GM19240 (cell line): ENCODE results near the gene CCDC187.
"Not testable (repeated sequence)": the region's sequence is repeated elsewhere in the genome, so short reads cannot be mapped to it uniquely, and the experiment has no call there.

Source experiments
- DNase-seq: peaks from one replicate; pipeline ENCODE4 v3.0.0; 2011; ENCODE audit warnings: low spot score; ENCODE audit not compliant: insufficient read length

The CCDC187 gene

GRCh38 chr9:136303825-136304416 is at the start of gene CCDC187:
Gene CCDC187, minus strand, starts transcription at chr9:136304094. Its CDS starts 264 bp downstream, at chr9:136303830.
- no peak for DNase-seq

DNA sequence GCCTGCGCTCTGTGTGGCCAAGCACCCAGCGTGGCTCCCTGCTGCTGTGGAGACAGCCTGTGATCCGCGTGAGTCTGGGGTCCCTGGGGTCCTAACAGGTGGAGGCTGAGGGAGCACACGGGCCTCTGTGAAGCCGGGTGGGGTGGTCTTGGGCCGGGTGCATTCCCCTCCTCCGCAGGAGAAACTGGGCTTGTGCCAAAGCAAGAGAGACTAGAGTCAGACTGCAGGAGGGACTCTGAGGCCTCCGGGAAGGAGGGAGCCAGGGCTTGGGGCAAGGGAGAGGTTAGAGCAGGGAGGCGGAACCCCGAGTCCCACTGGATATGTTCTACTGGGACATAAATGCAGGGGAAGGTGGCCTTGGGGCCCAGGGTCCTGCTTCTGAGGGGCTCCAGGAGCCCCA is 49.2 kb upstream of the CCDC187 start:
- DNase-seq, result no peak

DNA sequence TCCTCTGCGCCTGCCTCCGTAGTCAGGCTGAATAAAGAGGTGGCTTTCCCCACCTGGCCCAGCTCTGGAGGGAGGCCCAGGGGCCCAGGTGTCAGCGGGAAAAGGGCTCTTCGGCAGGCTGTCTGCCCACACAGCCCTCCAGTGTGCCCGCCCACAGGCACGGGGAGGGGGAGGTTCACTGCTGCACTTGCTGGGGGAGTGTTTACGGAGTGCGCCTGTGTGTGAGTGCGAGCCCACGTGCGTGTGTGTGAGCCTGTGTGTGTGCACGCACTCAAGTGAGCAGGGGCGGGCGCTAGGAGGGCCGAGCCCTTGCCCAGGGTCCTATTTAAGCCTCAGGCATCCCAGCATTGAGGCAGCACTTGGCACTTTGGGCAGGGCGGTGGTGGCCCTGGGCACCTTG is 48.8 kb upstream of the CCDC187 start:
- DNase-seq, result no peak

GRCh38 chr9:136351868-136352267 is 48.0 kb upstream of the CCDC187 start:
- not testable (repeated sequence) for DNase-seq

DNA sequence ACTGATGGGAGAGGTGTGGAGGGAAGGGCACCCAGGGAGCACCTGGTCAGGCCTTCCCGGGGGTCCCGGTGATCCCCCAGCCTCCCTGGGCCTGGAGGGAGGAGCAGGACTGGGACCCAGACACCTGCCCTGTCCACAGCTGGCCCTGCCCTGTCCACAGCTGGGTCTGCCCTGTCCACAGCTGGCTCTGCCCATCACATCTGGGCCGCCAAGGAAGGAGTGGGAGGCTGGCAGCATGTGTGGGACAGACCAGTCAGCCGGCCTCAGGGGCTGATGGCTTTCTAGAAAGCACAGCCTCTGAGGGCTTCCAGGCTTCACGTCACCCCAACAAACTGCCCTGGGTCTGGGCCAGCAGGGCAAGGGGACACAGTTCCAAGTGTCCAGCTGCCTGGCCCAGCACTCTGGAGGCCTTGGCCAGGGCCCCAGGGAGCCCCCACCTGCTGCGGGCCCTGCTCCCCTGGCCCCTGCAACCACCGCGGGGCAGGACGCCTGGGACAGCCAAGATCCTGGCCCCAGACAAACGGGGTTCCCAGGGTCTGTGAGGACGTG is 47.4 kb upstream of the CCDC187 start:
- DNase-seq, result no peak

GRCh38 chr9:136349546-136349945 is 45.7 kb upstream of the CCDC187 start:
- no peak for DNase-seq

- no peak for DNase-seq
These were observed 44.8 kb upstream of the CCDC187 start for GRCh38 chr9:136348691-136349090.

DNA sequence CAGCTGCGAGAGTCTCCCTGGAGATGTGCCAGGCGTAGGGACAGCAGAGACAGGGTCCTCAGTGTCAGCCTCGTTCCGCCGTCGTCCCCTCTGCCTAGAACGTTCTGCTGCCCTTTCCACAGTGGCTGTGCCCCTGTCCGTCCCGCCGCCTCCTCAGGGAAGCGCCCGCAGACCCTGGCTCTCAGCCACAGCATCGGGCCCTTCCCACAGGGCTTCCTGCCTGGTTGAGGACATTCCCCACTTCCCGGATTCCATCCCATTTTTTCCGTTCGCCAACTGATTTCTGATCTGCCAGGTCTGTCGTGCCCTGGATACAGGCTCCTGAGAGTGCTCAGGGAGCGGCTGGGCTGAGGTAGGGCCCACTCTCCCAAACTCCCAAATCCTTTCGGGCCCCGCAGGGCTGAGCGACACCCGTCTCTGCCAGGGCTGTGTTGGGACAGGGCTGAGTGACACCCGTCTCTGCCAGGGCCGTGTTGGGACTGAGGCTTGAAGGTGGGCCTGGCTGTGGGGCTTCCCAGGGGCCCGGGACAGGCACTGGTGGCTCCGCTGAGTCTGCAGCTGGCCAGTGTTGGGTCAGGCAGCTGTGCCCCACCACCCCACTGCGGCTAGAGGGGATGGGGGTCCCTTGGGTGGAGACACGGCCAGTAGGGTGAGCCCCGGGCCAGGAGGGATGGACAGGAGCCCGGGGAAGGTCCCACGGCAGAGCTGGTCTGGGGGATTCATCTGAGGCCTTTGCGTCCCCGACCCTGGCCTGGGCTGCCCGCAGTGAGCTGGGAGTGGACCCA is 43.8 kb upstream of the CCDC187 start:
- DNase-seq, result no peak

- DNase-seq, result no peak
These were observed 43.1 kb upstream of the CCDC187 start for GRCh38 chr9:136346927-136347465.

GRCh38 chr9:136346157-136346481 is 42.2 kb upstream of the CCDC187 start:
- DNase-seq, result no peak

DNA sequence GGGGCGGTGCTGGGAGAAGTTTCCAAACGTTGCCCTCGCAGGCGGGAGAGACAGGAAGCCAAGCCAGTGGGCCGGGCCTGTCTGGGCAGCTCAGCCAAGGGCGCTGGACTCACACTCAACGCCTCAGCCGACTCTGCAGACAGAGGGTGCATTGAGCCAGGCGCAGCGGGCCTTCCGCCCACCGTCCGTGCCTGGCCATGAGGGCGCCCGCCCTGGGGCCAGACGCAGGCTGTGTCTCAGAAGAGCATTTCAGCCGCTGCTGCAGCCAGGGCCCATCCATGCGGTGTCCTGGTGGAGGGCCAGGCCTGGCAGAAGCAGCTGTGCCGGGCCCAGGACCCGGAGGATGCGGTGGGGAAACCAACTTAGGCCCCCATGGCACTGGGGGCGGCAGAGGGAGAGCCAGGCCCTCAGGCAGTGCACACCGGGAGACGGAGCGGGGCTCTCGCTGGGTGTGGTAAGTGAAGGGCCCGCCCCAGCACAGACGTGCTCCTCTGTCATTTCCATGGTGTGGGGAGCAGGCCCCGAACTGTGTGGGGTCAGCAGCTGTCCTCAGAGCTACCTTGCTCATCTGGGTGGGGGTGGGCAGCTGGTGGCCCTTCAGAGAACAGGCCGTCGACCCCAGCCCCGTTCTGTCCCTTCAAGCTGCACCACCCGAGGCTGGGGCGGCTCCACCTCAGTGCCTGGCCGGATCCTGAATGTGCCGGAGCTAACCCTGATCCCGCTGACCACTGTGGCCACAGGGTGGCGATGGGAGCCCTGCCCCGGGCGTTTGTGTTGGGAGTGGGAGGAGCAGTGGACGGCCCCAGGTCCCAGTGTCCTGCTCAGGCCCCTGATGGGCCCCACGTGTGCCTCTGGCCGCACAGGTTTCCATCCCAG is 41.6 kb upstream of the CCDC187 start:
- DNase-seq, result no peak

DNA sequence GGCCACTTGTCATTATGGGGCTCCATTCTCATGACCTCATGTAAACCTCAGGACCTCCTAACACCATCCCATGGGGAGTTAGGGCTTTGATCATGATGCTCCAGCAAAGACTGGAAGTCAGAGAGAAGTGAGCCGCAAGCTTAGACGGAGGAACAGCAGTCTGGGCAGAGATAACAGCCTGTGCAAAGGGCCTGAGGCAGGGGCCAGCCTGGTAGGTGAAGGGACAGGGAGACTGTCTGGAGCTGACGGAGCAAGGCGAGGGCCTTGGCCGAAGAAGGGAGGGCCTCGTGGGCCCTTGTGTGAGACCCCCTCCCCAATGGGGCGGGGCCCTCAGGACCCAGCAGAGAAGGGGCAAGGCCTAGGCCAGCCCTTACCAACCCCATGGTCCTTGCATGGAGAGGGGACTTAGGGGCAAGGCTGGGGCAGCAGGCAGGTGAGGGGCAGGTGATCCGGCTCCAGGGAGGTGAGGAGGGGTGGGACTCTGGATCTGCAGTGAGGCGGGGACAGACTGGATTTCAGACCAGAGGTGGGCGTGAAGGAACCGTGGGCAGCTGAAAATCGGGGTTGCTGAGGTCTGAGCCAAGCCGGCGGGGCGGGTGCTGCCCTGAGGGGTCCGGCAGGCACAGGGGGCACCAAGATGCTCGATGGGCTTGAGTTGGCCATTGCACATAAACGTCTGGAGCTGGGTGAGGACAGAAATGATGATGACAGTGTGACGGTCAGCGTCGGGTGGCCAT is 40.8 kb upstream of the CCDC187 start:
- DNase-seq, result no peak

GRCh38 chr9:136343884-136344269 is 40.0 kb upstream of the CCDC187 start:
- DNase-seq, result no peak

DNA sequence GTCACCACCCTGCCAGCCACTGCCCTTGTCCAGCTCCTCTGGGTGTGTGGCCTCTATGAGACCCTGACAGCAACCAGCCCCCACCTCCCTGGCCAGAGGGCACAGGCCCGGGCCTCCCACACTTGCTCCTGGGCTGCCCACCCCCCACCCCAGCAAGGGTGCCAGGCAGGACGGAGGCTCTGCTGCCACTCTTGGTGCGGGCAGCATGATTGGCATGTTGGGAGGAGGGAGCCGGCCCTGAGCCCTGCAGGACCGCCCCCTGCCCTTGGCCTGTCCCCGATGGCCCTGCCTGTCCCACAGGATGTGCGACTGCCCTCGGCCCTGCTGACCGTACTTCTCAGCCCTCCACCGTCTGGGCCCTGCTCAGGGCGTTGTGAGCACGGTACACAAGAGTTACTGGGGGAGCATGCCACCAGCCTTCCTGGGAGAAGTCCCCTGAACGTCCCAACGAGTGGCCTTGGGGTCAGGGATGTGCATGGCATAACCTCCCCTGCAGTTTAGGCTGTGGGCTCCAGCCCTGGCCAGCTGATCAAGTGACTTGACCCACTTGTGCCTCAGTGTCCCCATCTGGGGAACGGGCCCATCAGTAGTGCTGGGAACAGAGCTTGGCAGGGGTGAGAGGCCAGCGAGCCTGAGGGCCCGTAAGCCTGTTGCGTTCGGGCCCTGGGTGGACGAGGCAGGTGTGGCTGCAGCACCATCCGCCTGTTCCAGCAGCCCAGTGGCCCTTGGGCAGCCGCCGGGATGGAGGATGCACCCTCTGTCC is 39.4 kb upstream of the CCDC187 start:
- DNase-seq, result no peak

DNA sequence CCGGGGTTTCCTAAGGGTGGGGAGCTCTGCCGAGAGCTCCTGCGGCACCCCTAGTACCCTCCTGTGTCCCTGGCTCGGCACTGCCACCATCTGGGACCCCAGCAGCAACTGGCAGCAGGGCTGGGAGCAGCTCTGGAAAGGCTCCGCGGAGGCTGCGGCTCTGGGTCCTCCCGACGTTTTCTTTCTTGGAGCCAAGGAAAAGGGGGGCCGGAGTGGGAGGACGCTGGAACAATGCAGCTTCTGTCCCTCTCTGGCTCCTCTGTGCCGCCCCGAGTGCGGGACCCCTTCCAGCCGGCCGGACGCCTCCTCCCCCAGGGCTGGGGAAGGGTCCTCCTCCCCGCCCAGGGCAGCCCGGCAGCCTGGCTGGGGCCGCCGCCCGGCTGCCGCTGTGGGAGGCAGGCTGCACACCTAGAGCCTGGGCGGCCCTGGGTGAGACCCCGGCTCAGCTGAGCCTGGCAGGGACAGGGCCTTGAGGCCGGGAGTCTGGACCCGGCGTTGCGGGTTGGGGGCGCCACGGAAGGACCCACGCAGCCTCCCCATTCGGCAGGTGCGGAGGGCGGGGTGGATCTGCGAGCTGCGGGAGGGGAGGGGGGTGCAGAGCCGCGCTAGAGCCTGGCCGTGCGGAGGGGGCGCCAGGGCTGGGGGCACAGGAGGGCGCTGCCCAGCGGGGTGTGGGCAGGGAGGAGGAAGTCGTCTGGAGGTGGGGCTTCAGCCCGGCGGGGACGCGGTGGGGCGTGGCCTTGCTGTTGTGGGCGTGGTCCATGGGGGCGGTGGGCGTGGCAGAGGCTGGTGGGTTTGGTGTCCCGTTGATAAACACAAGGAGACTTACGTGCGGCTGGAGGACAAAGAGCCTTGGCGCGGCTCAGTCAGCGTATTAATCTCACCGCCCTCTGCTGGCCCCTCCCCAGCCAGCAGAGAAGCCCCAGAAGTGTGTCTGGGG is 38.6 kb upstream of the CCDC187 start:
- DNase-seq, result peak; percentile 68

DNA sequence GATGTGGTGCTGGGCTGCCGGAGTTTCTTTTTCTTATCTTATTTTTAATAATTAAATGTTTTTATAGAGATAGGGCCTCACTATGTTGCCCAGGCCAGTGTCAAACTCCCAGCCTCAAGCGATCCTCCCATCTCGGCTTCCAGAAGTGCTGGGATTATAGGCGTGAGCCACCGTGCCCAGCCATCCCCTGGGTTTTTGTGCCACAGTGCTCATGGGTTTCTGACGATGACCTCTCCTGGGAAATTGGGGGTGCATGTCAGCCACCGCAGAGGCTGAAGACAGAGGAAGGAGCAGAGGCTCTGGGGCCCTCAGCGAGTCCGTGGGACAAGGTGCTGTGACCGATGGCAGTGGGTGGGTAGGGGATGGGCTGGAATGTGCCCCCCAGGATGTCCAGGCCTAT is 37.9 kb upstream of the CCDC187 start:
- DNase-seq, result no peak

- DNase-seq, result no peak
These were observed 37.3 kb upstream of the CCDC187 start for GRCh38 chr9:136341042-136341655.

GRCh38 chr9:136340356-136341041 is 36.6 kb upstream of the CCDC187 start:
- DNase-seq, result no peak
